Caco-2 (cell line): ENCODE measurements around the gene CCDC188. TPM values are rescaled to one million over a fixed set of nuclear protein-coding genes. Genes with fewer than 3 reads are reported as not detected.
"Not testable (repeated sequence)": the region's sequence is repeated elsewhere in the genome, so short reads cannot be mapped to it uniquely, and the experiment has no call there.

Experiments used
- BruUV-seq: library from RNA; stranded (reverse); fragments of 400-500 nt; replicated peaks from 2 replicates; lab custom pipeline; 2021; lab: Mats Ljungman, UMichigan
- CTCF ChIA-PET: fragments of 300-600 bp; sonication (Branson Sonifier 250); formaldehyde crosslinking; loops from one replicate; lab custom pipeline; 2022; ENCODE audit warnings: antibody characterized with exemption; lab: Charles Lee
- POLR2A ChIA-PET: fragments of 300-600 bp; sonication (Branson Sonifier 250); formaldehyde crosslinking; loops from one replicate; lab custom pipeline; 2022; ENCODE audit warnings: antibody characterized with exemption; lab: Charles Lee
- DNase-seq, 2 experiments: peaks; one replicate each; pipeline versions ENCODE4 v3.0.0 to v3.0.0-alpha.2; 2020 to 2022
- H3K27me3 ChIP-seq: replicated peaks from 2 replicates; pipeline ENCODE4 v1.6.0; 2011; ENCODE audit warnings: low read length; ENCODE audit not compliant: control insufficient read depth, insufficient read depth
- H3K36me3 ChIP-seq: 2 replicates; pipeline ENCODE4 v1.5.1; 2011; ENCODE audit warnings: low read length; ENCODE audit not compliant: control insufficient read depth, insufficient read depth
- H3K4me1 ChIP-seq: fragments of 250-450 bp; sonication (Bioruptor Pico); 2 replicates; pipeline ENCODE4 v1.5.1; 2020; ENCODE audit warnings: mild to moderate bottlenecking
- H3K4me3 ChIP-seq: 2 replicates; pipeline ENCODE4 v1.5.1; 2011; ENCODE audit warnings: low read depth, mild to moderate bottlenecking, control low read depth, low read length
- H3K9me3 ChIP-seq: fragments of 250-450 bp; sonication (Bioruptor Pico); 2 replicates; pipeline ENCODE4 v1.5.1; 2020; ENCODE audit warnings: mild to moderate bottlenecking, moderate library complexity
- H3K27ac Mint-ChIP-seq: one replicate; pipeline ENCODE4 v1.8.0; 2022; ENCODE audit warnings: mixed read lengths; ENCODE audit not compliant: unreplicated experiment
- H3K27me3 Mint-ChIP-seq: one replicate; pipeline ENCODE4 v1.8.0; 2022; ENCODE audit warnings: mixed read lengths; ENCODE audit not compliant: insufficient read depth, unreplicated experiment
- H3K36me3 Mint-ChIP-seq: one replicate; pipeline ENCODE4 v1.8.0; 2022; ENCODE audit warnings: mild to moderate bottlenecking, mixed read lengths; ENCODE audit not compliant: insufficient read depth, unreplicated experiment
- H3K4me1 Mint-ChIP-seq: one replicate; pipeline ENCODE4 v1.8.0; 2022; ENCODE audit warnings: low read depth, mixed read lengths; ENCODE audit not compliant: unreplicated experiment
- H3K4me3 Mint-ChIP-seq: one replicate; pipeline ENCODE4 v1.8.0; 2022; ENCODE audit warnings: mild to moderate bottlenecking, moderate library complexity, mixed read lengths; ENCODE audit not compliant: unreplicated experiment
- H3K9me3 Mint-ChIP-seq: one replicate; pipeline ENCODE4 v1.8.0; 2022; ENCODE audit warnings: mixed read lengths; ENCODE audit not compliant: unreplicated experiment
- intact Hi-C: fragments of 100-400 bp; cut with micrococcal nuclease; formaldehyde crosslinking; loops from one replicate; pipeline ENCODE4 v1.10.0; 2022; ENCODE audit not compliant: unreplicated experiment
- total RNA-seq: library from RNA; stranded (reverse); gene quantifications from 2 replicates; pipeline ENCODE4 v1.2.3, GENCODE V29; 2022
- TF ChIP-seq, protein P1 (sequence below), 2 experiments: fragments of 200-600 bp in 1 of 2; IDR thresholded peaks; 1 replicate in 1 of 2; 2 replicates in 1 of 2; pipeline versions ENCODE4 v1.5.1 to v1.8.0; 2011 to 2022; ENCODE audit warnings: antibody characterized with exemption in 1 of 2, control low read depth in 1 of 2, inconsistent platforms in 1 of 2, low read depth in 1 of 2, low read length in 1 of 2, mild to moderate bottlenecking in 1 of 2, moderate library complexity in 1 of 2; ENCODE audit not compliant: insufficient read depth in 1 of 2, severe bottlenecking in 1 of 2, unreplicated experiment in 1 of 2

Gene CCDC188
- total RNA-seq, 1 experiment from 2014 or later: not detected

DNA sequence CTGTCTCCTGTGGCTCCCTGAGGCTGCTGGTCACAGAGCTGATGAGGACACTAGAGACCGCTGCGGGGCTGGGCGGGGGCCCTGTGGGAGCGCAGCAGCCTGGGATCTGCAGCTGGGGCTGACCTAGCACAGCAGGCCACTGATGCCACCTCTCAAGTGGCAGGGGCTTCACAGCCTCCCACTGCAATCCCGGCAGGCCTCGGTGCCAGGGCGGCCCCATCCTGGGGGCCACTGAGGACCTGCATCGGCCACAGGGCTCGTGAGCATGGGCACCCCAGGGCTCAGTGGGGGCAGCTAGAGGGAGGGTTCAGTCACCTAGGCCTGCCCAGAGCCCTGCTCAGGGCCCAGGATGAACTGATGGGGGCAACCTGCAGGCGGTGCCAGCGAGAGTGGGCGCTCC, 14.6 kb upstream of the CCDC188 start:
- POLR2A ChIA-PET: no interaction called here
- no peaks in the 10 kb centered on the region for H3K36me3 ChIP-seq
- no peaks in the 10 kb centered on the region for H3K9me3 ChIP-seq
- no peaks in the 10 kb centered on the region for H3K4me1 ChIP-seq
- CTCF ChIA-PET: no interaction called here
- H3K9me3 Mint-ChIP-seq: peaks cover 10% of the 10 kb centered on the region
- DNase-seq: no peak
- no peaks in the 10 kb centered on the region for H3K27me3 Mint-ChIP-seq
- no peaks in the 10 kb centered on the region for H3K36me3 Mint-ChIP-seq
- intact Hi-C loops: no loop called here
- no TSS peak for BruUV-seq
- no peaks in the 10 kb centered on the region for H3K27me3 ChIP-seq
- H3K4me3 ChIP-seq: no peak overlapping the region
- no peak overlapping the region for H3K27ac Mint-ChIP-seq
- no peak overlapping the region for H3K4me3 Mint-ChIP-seq
- H3K4me1 Mint-ChIP-seq: no peaks in the 10 kb centered on the region
- TF ChIP-seq, protein P1, sequence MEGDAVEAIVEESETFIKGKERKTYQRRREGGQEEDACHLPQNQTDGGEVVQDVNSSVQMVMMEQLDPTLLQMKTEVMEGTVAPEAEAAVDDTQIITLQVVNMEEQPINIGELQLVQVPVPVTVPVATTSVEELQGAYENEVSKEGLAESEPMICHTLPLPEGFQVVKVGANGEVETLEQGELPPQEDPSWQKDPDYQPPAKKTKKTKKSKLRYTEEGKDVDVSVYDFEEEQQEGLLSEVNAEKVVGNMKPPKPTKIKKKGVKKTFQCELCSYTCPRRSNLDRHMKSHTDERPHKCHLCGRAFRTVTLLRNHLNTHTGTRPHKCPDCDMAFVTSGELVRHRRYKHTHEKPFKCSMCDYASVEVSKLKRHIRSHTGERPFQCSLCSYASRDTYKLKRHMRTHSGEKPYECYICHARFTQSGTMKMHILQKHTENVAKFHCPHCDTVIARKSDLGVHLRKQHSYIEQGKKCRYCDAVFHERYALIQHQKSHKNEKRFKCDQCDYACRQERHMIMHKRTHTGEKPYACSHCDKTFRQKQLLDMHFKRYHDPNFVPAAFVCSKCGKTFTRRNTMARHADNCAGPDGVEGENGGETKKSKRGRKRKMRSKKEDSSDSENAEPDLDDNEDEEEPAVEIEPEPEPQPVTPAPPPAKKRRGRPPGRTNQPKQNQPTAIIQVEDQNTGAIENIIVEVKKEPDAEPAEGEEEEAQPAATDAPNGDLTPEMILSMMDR (IDR thresholded peaks at IDR 0.05; ENCODE audit: insufficient read depth in 1 of 2, low read depth in 1 of 2, low read length in 1 of 2, severe bottlenecking in 1 of 2, unreplicated experiment in 1 of 2): no peak

DNA sequence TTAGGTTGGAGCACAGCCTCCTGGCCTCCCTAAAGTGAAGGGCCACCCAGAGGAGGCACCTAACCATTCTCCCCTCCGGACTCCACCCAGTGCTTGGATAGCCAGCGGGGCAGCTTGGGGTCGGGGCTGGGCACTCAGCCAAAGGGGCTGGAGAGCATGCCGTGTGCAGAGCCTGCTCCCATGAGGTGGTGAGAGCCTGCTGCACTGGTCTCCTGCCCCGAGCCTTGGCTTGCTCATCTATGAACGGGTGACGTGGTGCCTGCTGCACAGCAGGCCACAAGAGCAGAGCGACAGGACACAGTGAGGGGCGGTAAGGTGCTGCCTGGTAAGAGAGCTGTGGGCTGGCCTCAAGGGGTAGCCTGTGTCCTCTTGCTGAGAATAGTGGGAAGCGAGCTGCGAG, 14.0 kb upstream of the CCDC188 start:
- ChIA-PET CTCF (no interaction called here), POLR2A (no interaction called here)
- no peaks in the 10 kb centered on the region for H3K36me3 ChIP-seq
- Mint-ChIP-seq H3K4me3 (no peak overlapping the region), H3K27ac (no peak overlapping the region), H3K27me3 (no peaks in the 10 kb centered on the region), H3K9me3 (peaks cover 10% of the 10 kb centered on the region), H3K36me3 (no peaks in the 10 kb centered on the region), H3K4me1 (no peaks in the 10 kb centered on the region)
- TF ChIP-seq, protein P1 (IDR thresholded peaks at IDR 0.05; ENCODE audit: insufficient read depth in 1 of 2, low read depth in 1 of 2, low read length in 1 of 2, severe bottlenecking in 1 of 2, unreplicated experiment in 1 of 2): no peak
- no peak overlapping the region for H3K4me3 ChIP-seq
- H3K9me3 ChIP-seq: no peaks in the 10 kb centered on the region
- BruUV-seq: no TSS peak
- no peaks in the 10 kb centered on the region for H3K4me1 ChIP-seq
- intact Hi-C loops: no loop called here
- no peak for DNase-seq
- no peaks in the 10 kb centered on the region for H3K27me3 ChIP-seq

DNA sequence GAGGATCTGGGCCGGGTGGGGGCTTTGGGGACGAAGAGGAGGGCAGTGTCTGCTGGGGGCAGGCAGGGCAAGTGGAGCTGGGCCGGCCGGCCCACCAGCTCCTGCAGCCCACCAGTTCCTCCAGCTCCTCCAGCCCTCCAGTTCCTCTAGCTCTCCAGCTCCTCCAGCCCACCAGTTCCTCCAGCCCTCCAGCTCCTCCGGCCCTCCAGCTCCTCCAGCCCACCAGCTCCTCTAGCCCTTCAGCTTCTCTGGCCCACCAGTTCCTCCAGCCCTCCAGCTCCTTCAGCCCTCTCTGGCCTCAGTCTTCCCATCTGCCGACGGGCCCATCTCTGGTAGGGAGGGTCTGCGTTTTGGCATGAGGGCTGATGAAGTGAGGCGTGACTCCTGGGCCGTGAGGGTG, 9.2 kb upstream of the CCDC188 start:
- ChIA-PET CTCF (interaction anchor here (0.7 kb wide), 1 partner anchor 258 kb away, joined by 7 read pairs; no protein-coding TSS in a partner anchor), POLR2A (no interaction called here)
- H3K4me1 Mint-ChIP-seq: no peaks in the 10 kb centered on the region
- no peaks in the 10 kb centered on the region for H3K36me3 ChIP-seq
- DNase-seq: no peak
- no TSS peak for BruUV-seq
- no peaks in the 10 kb centered on the region for H3K9me3 ChIP-seq
- TF ChIP-seq, protein P1 (IDR thresholded peaks at IDR 0.05; ENCODE audit: insufficient read depth in 1 of 2, low read depth in 1 of 2, low read length in 1 of 2, severe bottlenecking in 1 of 2, unreplicated experiment in 1 of 2): no peak
- no peak overlapping the region for H3K4me3 ChIP-seq
- H3K27me3 ChIP-seq: no peaks in the 10 kb centered on the region
- intact Hi-C loops: no loop called here
- H3K27me3 Mint-ChIP-seq: peaks cover 3% of the 10 kb centered on the region
- H3K27ac Mint-ChIP-seq: no peak overlapping the region
- no peak overlapping the region for H3K4me3 Mint-ChIP-seq
- H3K9me3 Mint-ChIP-seq: peaks cover 10% of the 10 kb centered on the region
- H3K4me1 ChIP-seq: no peaks in the 10 kb centered on the region
- no peaks in the 10 kb centered on the region for H3K36me3 Mint-ChIP-seq

DNA sequence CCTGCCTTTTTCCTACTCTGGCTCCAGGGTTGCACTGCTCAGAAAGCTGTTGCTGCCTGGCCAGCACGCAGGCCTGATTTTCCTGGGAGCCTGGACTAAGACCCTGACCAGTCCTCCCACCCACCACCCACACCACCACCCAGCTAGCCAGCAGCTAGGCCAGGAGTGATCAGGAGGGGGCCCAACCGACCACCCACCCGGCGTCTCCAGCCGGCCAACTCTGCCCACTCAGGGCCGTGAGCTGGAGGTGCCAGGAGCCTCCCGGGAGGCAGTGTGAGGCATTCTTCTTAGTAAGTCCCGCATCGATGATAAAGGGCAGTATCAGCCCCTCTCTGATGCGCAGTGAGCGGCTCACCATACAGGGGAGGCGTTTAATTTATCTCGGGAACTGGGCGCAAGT, 8.7 kb upstream of the CCDC188 start:
- H3K4me3 Mint-ChIP-seq, H3K4me1 Mint-ChIP-seq, H3K27me3 Mint-ChIP-seq, H3K9me3 Mint-ChIP-seq, H3K4me1 ChIP-seq, POLR2A ChIA-PET, H3K4me3 ChIP-seq, DNase-seq, H3K27ac Mint-ChIP-seq, BruUV-seq, CTCF ChIA-PET, intact Hi-C loops, H3K9me3 ChIP-seq, H3K36me3 Mint-ChIP-seq, H3K36me3 ChIP-seq, H3K27me3 ChIP-seq: not testable (repeated sequence)
